HL-60 (cell line): ENCODE data around the gene CLDN7.

Source experiments
- DNase-seq, 2 experiments: peaks; one replicate each; pipeline ENCODE4 v3.0.0-alpha.2; 2010 to 2020; ENCODE audit warnings: low read depth in 1 of 2, low spot score in 1 of 2
- H3K27ac ChIP-seq: fragments of 250-450 bp; sonication (Bioruptor Pico); replicated peaks from 2 replicates; pipeline ENCODE4 v1.5.1; 2020; ENCODE audit warnings: mild to moderate bottlenecking, moderate library complexity
- H3K27me3 ChIP-seq: fragments of 250-450 bp; sonication (Bioruptor Pico); 2 replicates; pipeline ENCODE4 v1.5.1; 2021; ENCODE audit warnings: mild to moderate bottlenecking, moderate library complexity; ENCODE audit not compliant: insufficient read depth, poor library complexity, severe bottlenecking
- H3K4me3 ChIP-seq: replicated peaks from 2 replicates; pipeline ENCODE4 v1.5.1; 2011; ENCODE audit warnings: mild to moderate bottlenecking, control low read depth, low read length; ENCODE audit not compliant: insufficient read depth
- GABPA ChIP-seq: IDR thresholded peaks from 2 replicates; pipeline ENCODE4 v1.6.1; 2012; ENCODE audit warnings: low read depth
- POLR2AphosphoS5 ChIP-seq: IDR thresholded peaks from 2 replicates; pipeline ENCODE4 v1.6.1; 2012; ENCODE audit warnings: low read depth
- SPI1 ChIP-seq: IDR thresholded peaks from 2 replicates; pipeline ENCODE4 v1.6.1; 2012; ENCODE audit warnings: low read depth, mild to moderate bottlenecking, borderline replicate concordance
- TF ChIP-seq, protein P1 (sequence below): IDR thresholded peaks from one replicate; pipeline ENCODE4 v1.5.1; 2011; ENCODE audit warnings: low read length, control low read depth, inconsistent platforms; ENCODE audit not compliant: insufficient read depth
- TF ChIP-seq, protein P2 (sequence below): IDR thresholded peaks from 2 replicates; pipeline ENCODE4 v1.6.1; 2012; ENCODE audit warnings: low read depth; ENCODE audit not compliant: insufficient replicate concordance

CLDN7 gene

DNA sequence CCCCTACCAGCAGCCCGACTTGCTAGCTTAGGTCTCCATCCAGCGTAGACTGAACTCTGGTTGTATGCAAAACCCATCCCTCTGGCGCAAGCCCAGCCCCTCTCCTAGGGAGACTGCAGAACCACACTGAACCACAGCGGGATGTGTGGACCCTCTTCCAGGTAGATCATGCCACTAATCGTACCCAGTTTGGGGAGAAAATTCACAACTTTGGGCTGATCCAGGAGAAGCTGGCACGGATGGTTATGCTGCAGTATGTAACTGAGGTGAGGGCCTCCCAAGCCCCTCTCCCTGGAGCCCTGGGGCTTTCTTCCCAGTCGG is 39.3 kb downstream of the CLDN7 start:
- Histone ChIP-seq H3K27me3 (no peaks in the 10 kb centered on the region), H3K4me3 (no peak overlapping the region), H3K27ac (no peak overlapping the region)
- TF ChIP-seq, protein P1, sequence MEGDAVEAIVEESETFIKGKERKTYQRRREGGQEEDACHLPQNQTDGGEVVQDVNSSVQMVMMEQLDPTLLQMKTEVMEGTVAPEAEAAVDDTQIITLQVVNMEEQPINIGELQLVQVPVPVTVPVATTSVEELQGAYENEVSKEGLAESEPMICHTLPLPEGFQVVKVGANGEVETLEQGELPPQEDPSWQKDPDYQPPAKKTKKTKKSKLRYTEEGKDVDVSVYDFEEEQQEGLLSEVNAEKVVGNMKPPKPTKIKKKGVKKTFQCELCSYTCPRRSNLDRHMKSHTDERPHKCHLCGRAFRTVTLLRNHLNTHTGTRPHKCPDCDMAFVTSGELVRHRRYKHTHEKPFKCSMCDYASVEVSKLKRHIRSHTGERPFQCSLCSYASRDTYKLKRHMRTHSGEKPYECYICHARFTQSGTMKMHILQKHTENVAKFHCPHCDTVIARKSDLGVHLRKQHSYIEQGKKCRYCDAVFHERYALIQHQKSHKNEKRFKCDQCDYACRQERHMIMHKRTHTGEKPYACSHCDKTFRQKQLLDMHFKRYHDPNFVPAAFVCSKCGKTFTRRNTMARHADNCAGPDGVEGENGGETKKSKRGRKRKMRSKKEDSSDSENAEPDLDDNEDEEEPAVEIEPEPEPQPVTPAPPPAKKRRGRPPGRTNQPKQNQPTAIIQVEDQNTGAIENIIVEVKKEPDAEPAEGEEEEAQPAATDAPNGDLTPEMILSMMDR = no peak
- TF ChIP-seq POLR2AphosphoS5 = no peak
- TF ChIP-seq, protein P2, sequence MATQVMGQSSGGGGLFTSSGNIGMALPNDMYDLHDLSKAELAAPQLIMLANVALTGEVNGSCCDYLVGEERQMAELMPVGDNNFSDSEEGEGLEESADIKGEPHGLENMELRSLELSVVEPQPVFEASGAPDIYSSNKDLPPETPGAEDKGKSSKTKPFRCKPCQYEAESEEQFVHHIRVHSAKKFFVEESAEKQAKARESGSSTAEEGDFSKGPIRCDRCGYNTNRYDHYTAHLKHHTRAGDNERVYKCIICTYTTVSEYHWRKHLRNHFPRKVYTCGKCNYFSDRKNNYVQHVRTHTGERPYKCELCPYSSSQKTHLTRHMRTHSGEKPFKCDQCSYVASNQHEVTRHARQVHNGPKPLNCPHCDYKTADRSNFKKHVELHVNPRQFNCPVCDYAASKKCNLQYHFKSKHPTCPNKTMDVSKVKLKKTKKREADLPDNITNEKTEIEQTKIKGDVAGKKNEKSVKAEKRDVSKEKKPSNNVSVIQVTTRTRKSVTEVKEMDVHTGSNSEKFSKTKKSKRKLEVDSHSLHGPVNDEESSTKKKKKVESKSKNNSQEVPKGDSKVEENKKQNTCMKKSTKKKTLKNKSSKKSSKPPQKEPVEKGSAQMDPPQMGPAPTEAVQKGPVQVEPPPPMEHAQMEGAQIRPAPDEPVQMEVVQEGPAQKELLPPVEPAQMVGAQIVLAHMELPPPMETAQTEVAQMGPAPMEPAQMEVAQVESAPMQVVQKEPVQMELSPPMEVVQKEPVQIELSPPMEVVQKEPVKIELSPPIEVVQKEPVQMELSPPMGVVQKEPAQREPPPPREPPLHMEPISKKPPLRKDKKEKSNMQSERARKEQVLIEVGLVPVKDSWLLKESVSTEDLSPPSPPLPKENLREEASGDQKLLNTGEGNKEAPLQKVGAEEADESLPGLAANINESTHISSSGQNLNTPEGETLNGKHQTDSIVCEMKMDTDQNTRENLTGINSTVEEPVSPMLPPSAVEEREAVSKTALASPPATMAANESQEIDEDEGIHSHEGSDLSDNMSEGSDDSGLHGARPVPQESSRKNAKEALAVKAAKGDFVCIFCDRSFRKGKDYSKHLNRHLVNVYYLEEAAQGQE = no peak
- TF ChIP-seq SPI1 = no peak
- no peak for TF ChIP-seq GABPA
- no peak for DNase-seq

DNA sequence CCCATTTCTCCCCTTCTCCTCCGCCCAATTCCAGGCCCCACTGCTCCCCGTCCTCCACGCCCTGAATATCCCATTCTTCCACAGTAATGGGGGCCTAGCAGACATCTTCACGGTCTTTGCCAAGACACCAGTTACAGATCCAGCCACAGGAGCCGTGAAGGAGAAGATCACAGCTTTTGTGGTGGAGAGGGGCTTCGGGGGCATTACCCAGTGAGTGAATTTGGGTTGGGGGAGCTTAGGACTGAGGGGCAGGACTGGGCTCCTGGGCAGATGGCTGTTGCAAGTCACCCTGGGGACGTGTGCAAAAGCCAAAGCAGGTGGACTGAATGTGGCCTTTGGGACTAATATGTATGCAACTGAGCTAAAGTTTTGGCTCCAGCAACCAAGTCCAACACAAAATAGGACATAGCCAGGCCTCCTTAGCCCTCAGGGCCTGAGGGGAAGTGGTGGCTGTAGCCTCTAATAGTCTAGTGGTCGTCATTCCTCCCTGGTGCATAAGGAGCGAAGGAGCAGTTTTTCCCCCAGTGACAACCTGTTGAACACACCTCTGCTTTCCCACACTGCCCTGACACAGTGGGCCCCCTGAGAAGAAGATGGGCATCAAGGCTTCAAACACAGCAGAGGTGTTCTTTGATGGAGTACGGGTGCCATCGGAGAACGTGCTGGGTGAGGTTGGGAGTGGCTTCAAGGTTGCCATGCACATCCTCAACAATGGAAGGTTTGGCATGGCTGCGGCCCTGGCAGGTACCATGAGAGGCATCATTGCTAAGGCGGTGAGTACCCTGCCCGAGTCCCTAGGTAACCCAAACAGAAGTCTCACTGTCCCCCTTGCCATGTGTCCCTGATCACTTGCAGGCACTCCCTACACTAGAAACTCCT is 39.9 kb downstream of the CLDN7 start:
- TF ChIP-seq SPI1 (no peak), GABPA (no peak), POLR2AphosphoS5 (peak; percentile 26; the same call in 1 of the 2 replicates)
- TF ChIP-seq, protein P2 = no peak
- TF ChIP-seq, protein P1 = no peak
- Histone ChIP-seq H3K27me3 (no peaks in the 10 kb centered on the region), H3K27ac (no peak overlapping the region), H3K4me3 (no peak overlapping the region)
- no peak for DNase-seq

DNA sequence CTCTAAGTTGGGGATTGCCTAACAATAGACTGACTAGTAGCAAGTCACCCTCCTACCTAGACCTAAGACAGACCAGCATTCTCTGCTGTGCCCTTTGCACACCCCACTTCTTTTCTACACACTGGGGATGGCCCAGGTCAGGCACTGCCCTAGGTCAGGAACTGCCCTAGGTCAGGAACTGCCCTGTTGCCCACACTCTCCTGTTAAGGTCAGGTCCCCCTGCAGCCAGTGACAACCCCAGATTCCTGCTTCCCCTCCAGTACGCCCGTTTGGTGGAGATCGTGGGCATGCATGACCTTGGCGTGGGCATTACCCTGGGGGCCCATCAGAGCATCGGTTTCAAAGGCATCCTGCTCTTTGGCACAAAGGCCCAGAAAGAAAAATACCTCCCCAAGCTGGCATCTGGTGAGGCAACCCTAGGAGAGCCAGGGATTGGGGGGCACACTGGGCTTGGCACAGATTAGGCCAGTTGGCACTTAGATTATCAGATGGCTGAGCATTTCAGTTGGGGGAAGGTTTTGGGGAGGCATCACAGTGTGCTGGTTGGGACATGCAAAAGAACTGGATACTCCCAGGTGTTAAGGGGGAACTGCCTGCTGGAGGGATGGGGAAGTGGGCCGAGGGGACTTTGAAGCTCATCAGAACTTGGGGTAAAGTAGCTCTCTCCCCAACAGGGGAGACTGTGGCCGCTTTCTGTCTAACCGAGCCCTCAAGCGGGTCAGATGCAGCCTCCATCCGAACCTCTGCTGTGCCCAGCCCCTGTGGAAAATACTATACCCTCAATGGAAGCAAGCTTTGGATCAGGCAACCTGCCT is 40.8 kb downstream of the CLDN7 start:
- TF ChIP-seq, protein P2 = no peak
- TF ChIP-seq SPI1 (no peak), GABPA (no peak), POLR2AphosphoS5 (no peak)
- TF ChIP-seq, protein P1 = no peak
- DNase-seq = no peak
- H3K27me3 ChIP-seq = no peaks in the 10 kb centered on the region
- no peak overlapping the region for H3K27ac ChIP-seq
- no peak overlapping the region for H3K4me3 ChIP-seq
